GM21723 (cell line): ENCODE measurements around the gene SLC10A1.
"Not testable (repeated sequence)": the region's sequence is repeated elsewhere in the genome, so short reads cannot be mapped to it uniquely, and the experiment has no call there.

ENCODE experiments used
- ATAC-seq: cut with Tn5 transposase; IDR thresholded peaks from one replicate; pipeline ENCODE4 v1.9.1; 2021; ENCODE audit warnings: mild to moderate bottlenecking, moderate library complexity; ENCODE audit not compliant: unreplicated experiment

SLC10A1 gene

DNA sequence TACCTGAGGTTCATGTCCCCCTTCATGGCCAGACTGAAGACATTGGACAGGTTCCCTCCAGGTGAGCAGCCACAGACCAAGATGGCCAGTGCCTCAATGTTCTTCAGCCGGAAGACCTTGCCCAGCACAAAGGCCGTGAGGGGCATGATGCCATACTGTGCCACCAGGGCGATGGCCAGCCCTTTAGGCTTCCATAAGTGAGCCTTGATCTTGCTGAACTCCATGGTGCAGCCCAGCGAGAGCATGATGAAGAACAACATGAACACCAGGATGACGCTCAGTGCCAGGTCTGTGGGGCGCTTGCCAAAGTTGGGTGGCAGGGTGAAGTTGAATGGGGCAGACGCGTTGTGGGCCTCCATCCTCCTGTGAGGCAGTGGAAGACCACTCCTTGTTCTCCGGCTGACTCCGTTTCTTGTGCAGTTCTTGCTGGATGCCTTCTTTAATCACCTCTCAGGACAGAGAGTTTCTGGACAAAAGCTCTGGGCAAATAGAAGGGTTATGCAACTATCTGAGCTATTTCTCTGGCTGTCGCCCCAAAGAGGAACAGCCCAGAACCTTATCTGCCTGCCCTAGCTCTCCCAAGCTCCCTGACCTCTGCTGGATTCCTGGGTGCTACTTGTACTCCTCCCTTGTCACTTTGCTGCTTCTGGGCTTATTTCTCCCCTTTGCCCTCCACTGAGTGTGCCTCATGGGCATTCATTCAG, at the start of gene SLC10A1:
Gene SLC10A1 (minus strand): TSS at position 445 of the 704 bp plus-strand sequence. CDS start 86 bp downstream, at position 359.
- no peak for ATAC-seq

DNA sequence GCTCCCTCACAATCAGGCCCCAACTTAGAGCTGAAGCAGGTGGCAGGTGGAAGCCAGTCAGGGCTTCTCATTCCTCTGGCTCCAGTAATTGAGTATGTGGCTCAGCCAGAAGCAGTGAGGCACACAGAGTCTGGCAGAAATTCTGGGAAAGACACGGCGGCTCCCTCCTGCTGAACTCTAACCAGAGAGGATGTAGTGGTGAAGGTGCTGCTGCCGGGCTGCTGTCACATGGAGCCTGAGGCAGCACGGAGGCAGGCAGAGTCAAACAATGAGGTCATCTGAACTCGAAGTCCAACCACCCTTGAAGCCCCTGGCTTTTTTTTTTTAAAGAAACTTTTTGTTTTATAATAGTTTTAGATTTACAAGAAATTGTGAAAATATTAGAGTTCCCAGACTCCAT, 48.7 kb upstream of the SLC10A1 start:
- no peak for ATAC-seq

DNA sequence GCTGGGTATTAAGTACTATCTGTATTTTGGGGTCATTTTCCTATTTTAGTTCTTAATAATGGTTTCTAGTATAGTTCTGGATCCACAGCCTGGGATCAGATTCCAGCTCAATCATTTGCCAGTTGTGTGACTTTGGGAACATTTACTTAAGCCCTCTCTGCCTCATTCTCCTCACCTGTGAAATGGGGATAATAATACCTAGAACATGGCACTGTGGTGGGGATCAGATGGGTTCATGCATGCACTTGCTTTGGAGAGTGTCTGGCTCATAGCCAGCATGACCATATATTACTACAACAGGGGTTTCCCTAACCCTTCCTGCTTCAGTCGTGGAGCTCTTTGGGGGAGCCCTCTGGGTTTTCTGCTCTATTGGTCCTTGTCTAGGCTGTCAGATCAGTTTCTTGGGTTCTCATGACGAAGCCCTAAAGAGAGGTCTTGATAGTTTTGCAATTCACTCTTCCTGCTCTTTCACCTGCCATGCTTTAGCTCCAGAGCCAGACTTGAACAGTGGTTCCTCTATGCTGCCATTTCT, 48.1 kb upstream of the SLC10A1 start:
- ATAC-seq: no peak

DNA sequence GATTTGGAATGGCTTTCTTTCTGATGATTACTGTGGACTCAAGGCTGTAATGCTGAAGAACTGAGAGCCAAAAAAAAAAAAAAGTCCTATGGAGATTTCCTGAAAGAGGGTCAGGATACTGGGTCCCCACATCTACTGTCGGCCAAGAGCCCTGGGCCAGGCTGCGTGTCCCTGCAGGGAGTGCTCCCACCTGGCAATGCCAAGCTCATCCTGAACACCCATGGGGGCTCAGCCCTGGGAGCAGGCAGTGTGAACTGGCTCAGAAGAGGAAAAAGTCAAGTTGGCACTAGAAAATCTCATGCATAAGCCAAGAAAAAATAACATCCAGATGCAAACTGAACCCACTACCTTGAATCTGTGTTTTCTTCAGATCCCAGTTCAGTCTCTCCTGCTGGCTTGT, 47.1 kb upstream of the SLC10A1 start:
- ATAC-seq: no peak

DNA sequence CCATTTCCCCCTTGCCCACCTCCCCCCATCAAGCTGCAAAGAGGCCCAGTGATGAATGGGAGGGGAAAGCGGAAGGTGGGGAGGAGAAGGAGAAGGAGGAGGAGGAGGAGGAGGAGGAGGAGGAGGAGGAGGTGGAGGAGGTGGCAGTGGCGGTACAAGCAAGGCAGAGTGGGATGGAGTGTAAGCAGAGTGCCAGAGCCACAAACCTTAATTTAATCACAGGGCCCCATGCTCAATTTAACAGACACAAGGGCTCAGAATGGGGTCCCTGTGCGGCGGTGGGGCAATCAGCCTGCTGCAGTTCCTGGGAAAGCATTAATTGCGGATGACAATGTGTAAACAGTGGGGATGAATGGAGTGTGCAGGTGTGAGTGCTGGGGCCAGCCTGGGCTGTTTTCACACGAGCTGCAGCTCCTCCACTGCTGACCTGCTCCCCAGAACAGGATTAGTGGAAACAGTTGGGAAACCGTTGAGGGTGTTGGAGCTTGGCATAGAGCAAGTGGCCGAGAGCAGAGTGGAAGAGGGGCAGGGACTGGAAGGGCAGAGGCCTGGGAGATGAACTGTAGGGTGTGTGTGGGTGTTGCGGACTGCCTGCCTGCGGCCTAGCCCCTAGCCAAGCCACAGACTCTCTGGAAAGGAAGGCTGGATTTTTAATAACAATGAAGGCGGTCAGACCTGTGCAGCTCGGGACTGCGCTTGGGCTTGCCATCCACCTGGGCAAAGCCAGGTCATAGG, 45.8 kb upstream of the SLC10A1 start:
- ATAC-seq: no peak

DNA sequence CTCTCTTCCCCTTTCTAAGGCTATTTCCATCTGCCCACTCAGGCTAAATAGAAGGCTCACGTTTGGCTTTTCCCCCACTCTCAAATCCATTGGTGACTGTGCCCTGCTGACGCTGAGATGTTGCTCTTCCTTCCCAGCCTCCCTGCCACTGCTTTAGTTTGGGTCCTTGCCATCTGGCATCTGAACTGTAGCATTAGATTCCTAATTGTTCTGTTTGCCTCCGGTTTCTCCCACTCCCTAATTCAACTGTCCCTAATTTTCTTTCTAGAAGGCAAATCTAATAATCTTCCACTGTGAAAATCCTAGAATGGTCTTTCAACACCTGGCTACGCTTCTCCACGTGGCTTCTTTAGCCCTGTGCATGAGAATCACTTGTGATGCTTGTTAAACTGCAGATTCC, 44.6 kb upstream of the SLC10A1 start:
- ATAC-seq: no peak

DNA sequence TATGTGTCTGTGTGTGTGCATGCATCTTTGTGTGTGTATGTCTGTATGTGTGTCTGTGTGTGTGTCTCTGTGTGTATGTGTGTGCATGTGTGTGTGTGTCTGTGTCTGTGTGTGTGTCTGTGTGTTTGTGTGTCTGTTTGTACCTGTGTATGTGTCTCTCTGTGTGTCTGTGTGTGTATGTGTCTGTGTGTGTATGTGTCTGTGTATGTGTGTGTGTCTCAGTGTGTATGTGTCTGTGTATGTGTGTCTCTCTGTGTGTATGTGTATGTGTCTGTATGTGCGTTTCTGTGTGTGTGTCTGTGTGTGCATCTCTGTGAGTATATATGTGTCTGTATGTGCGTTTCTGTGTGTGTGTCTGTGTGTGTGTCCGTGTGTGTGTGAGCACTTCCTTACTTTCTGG, 42.6 kb upstream of the SLC10A1 start:
- no peak for ATAC-seq

DNA sequence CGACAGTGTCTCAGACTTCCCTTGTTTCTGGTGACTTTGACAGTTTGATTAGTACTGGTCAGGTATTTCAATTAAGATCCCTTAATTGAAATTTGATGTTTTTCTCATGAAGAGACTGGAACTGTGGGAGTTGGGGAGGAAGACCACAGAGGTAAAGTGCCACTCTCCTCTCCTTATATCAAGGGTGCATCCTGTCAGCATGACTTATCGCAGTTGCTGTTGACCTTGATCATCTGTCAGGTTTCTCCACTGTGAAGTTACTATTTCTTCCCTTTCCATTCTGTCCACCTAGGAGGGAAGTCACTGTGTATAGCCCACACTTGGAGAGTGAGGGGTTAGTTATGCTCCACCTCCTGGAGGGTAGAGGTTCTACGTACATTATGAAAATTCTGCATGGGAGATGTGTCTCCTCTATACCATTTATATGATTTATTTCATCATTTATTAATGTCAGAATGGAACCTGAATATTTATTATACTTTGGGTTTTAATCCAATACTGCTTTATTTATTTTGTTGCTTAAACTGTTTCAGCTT, 41.9 kb upstream of the SLC10A1 start:
- ATAC-seq: no peak

DNA sequence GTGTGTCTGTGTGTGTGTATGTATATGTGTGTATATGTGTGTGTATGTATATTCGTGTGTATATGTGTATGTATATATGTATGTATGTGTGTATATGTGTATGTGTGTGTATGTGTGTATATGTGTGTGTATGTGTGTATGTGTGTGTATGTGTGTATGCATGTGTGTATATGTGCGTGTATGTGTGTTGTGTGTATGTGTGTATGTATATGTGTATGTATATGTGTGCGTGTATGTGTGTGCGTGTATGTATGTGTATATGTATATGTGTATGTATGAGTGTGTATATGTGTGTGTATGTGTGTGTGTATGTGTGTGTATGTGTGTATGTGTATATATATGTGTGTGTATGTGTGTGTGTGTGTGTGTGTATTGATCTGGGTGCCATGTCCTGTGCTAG, 31.8 kb upstream of the SLC10A1 start:
- ATAC-seq: no peak

DNA sequence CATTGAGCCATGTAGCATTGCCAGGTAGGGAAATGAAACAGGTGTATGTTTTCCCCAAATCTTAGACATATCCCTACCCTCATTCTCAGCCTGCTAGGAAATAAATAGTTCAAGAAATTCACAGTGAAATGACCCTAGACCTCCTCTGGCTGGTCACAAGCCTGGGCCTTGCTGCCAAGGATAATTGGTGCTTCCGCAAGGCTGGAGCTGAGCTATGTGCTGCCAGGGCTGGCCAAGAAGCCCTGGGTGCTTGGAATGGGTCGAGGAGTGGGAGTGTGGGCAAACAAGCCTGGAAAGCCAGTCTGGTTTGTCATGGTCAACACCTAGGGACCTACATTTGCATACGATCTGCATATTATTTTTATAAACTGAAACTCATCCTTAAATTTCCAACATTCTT, 31.3 kb upstream of the SLC10A1 start:
- no peak for ATAC-seq

DNA sequence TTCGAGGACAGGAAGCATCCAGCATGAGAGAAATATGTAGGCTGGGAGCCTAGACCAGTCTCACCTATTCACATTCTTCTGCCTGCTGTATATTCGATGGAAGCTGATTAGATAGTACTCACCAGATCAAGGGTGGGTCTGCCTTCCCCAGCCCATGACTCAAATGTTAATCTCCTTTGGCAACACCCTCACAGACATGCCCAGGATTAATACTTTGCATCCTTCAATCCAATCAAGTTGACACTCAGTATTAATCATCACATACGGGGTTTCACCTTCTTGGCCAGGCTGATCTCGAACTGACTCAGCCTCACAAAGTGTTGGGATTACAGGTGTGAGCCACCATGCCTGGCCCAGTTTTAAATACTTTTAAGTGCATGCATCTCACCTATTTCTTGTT, 30.5 kb upstream of the SLC10A1 start:
- no peak for ATAC-seq

DNA sequence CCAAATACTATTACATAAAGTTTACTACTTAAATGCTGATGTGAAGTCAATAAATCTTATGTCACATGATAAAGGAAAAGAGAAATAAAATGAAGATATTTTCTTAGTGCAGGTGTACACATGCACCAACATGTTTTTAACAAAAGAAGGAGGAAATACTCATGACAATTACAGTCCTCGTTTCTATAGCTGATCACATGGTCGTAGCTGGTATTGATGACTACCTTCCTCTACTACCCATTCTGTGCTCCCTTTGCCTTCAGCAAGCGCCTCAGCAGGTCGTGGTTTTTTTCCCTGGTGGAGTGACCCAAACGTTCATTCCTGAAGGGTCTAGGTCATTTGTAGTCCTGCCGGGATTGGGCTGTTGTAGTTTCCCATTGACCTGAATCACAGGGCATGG, 25.4 kb upstream of the SLC10A1 start:
- ATAC-seq: no peak

DNA sequence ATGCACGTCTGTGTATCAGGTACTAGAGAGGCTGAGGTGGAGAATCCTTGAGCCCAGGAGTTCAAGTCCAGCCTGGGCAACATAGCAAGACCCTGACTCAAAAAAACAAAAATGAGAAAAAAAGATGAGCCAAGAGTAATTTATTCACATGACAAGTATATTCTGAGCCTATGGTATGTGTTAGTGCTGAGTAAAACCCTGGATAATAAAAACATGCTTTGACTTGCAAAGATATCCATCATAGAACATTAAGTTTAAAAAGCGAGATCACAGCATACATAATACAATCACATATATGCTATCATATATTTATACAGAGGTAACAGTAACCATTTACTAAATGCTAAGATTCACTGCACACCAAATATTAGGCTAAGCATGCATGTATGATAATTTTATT, 23.9 kb upstream of the SLC10A1 start:
- no peak for ATAC-seq

DNA sequence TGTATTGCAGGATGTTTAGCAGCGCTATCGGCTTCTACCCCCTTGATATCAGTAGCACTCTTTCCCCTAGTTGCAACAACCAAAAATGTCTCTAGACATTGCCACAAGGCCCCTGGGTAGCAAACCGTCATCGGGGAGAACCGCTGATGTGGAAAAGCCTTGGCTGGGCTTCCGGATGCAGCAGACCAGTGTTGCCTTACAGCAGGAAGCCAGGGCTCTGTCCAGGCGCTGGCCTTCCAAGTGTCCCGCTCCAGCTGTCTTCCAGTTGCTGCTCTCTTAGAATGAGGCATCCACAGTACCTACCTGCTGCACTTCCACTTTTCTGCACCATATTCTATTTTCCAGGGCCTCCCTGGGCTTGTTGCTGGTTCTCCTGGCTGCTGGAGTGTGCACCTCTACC, 22.6 kb upstream of the SLC10A1 start:
- ATAC-seq: no peak

DNA sequence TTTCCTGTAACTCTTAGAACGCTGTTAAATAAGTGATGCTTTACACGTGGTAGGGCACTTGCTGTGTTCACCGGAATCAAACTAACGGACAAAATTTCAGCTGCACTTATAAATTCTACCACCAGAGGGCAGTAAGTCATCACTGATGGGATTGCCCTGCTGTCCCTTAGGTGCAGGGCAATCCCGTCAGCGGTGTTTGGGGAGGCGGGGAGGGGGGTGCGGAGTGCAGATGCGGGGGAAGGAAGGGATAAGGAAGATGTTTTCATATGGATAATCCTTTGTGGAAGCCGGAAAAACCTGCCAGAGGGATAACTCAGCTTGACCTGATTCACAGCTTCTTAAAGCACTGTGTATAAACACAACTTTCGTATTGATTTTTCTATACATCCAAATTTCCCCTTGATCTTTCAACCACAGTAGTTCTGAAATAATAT, 21.7 kb upstream of the SLC10A1 start:
- ATAC-seq: no peak

DNA sequence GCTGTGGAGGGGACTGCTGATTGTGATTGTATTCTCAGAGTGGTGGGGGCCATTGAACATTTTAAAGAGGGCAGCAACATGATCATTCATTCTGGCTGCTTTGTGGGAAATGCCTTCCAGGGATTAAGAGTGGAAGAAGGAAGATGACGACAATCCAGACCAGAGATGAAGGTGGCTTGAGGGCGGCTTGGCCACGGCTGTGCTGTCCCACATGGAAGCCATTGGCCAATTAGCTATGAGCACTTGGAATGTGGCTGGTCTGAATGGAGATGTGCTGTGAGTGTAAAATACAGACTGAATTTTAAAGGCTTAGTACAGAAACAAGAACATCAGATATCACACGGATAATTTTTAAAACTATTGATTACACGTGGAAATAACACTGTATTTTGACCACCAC, 19.2 kb upstream of the SLC10A1 start:
- no peak for ATAC-seq

DNA sequence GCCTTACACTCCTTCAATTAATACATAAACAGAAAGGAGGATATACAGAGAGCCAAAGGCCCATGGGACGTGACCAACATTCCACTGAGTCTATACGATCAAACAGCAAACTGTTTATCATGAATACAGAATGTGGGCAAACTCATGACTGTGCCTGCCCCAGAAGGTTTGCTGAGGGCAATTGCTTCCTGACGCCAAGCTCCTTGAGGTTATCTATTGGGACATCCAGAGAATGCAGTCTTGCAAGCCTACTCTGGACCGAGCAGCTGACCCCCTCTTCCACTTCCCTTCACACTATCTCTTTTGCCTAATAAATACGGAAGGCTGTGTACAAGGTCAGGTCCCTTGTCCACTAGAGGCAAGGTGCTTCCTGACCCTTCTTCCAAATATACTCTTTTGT, 18.5 kb upstream of the SLC10A1 start:
- ATAC-seq: no peak

DNA sequence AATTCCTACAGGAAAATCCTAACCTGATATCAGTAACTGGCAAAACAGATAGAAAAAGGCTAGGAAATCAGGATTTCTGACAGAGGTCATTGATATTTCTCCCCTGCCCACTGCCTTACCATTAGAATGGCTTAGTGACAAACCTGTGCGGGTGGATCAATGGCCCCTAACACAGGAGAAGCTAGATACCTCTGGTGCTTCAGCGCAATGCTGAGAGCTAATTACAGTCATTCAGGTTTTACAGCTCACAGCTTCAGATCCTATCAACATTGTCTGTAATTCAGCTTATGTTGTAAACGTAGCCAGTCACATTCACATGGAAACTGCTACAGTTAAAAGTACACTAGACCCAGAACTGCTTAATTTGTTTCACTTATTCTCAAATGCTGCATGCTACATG, 17.4 kb upstream of the SLC10A1 start:
- no peak for ATAC-seq

DNA sequence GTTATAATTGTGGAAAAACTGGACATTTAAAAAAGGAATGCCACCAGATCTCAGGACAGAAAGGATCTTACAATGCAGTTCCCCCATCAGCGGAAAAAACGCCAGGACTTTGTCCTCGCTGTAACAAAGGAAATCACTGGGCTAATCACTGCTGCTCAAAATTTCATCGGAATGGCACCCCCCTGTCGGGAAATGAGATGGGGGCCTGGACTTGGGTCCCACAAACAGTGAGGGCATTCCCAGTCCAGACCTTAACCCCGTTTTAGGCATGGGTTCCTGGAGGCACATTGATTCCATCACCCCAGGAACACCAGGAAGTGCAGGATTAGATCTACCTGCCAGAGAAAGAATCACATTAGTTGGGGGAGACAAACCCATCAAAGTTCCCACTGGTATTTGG, 16.3 kb upstream of the SLC10A1 start:
- ATAC-seq: not testable (repeated sequence)

DNA sequence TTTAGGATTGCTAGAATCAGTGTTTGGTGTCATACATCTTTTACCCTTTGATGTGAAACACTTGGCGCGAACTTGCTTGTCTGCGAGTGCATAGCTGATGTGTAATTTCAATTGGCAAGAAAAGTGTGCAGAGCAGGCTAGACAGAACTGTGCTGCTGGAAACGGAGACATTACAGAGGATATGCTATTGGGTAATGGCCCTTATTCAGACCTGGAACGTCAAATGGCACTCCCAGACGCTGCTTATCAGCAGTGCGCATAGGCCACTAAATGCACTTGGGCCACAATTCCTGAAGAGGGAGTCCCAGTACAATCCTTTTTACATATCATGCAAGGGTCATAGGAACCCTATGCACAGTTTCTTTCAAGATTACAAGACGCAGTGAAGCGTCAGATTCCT, 15.7 kb upstream of the SLC10A1 start:
- ATAC-seq: no peak

DNA sequence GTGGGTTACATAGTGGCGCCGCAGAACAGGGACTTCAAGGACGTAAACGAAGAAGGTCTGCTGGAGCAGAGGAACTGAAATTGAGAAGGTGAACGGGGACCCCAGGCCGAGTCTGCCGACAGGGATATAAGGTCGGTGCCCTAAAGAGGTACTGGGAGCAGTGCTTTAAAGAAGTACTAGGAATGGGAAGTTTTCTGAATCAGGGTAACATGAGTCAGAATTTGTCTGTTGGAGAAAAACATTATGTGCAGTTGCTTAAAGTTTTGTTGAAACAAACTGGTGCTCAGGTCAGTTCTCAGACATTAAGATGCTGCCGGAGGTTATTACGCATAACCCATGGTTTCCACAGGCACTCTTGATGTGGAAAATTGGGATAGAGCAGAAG, 14.8 kb upstream of the SLC10A1 start:
- ATAC-seq: no peak

DNA sequence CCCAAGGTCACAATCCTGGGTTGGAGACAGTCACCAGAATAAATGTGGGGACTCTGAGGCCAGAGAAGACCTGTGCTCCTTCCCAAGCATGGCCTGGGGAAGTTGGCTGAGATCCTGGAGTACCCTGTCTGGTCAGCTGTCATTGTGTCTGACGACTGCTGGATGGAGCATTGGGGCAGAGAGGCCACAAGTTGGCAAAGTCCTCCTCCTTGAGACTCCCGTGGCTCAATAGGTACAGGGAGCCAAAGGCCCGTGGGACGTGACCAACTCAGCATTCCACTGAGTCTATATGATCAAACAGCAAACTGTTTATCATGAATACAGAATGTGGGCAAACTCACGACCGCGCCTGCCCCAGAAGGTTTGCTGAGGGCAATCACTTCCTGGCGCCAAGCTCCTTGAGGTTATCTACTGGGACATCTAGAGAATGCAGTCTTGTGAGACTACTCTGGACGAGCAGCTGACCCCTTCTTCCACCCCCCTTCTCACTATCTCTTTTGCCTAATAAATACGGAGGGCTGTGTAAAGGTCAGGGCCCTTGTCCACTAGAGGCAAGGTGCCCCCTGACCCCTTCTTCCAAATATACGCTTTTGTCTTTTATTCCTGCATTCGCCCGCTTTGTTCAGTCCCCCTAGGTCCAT, 14.3 kb upstream of the SLC10A1 start:
- ATAC-seq: no peak
